ENCODE data around the gene MED1.

- TF ChIP-seq EZH2 (IDR thresholded peaks at IDR 0.05; ENCODE audit: borderline replicate concordance, low read depth, low read length, poor library complexity, severe bottlenecking) (no peak), CTCF (conservative IDR thresholded peaks at IDR 0.05; ENCODE audit: low read depth, low read length) (no peak)
Measured at GRCh38 chr17:39473310-39473709, 22.2 kb upstream of the MED1 start.
